GM13976 (cell line): ENCODE measurements around the gene ADAMTSL5.

ENCODE experiments used
- DNase-seq: peaks from one replicate; pipeline ENCODE4 v3.0.0; 2012; ENCODE audit warnings: low spot score
- CTCF ChIP-seq: IDR thresholded peaks from 2 replicates; pipeline ENCODE4 v1.5.1; 2012; ENCODE audit warnings: borderline replicate concordance, mild to moderate bottlenecking; ENCODE audit not compliant: insufficient read depth; ENCODE audit errors: extremely low read depth, missing control alignments, control extremely low read depth
- in situ Hi-C: fragments of 300-500 bp; cut with MboI; formaldehyde crosslinking; loops from one replicate; pipeline ENCODE4 v1.12.0; 2022; ENCODE audit warnings: low sequenced_read_pairs, mixed read lengths, inconsistent platforms; ENCODE audit not compliant: unreplicated experiment

The ADAMTSL5 gene

GRCh38 chr19:1461862-1462261 lies 51.0 kb downstream of the ADAMTSL5 start:
- no peak for TF ChIP-seq CTCF
- in situ Hi-C loops, result no loop called here
- no peak for DNase-seq

GRCh38 chr19:1460033-1460995 lies 52.5 kb downstream of the ADAMTSL5 start:
- DNase-seq, result no peak
- TF ChIP-seq CTCF, result no peak
- in situ Hi-C loops, result no loop called here

GRCh38 chr19:1459479-1459878 lies 53.3 kb downstream of the ADAMTSL5 start:
- in situ Hi-C loops, result no loop called here
- DNase-seq, result no peak
- TF ChIP-seq CTCF, result no peak

GRCh38 chr19:1457892-1458291 lies 54.9 kb downstream of the ADAMTSL5 start:
- TF ChIP-seq CTCF, result no peak
- in situ Hi-C loops, result no loop called here

GRCh38 chr19:1457031-1457739 lies 55.6 kb downstream of the ADAMTSL5 start:
- no peak for DNase-seq
- TF ChIP-seq CTCF, result no peak
- in situ Hi-C loops, result no loop called here

More at GRCh38 chr19:1457892-1458291, 54.9 kb downstream of the ADAMTSL5 start:
- no peak for DNase-seq

GRCh38 chr19:1456121-1456900 lies 56.5 kb downstream of the ADAMTSL5 start:
- in situ Hi-C loops, result no loop called here

More at GRCh38 chr19:1456121-1456900, 56.5 kb downstream of the ADAMTSL5 start:
- DNase-seq, result no peak
- no peak for TF ChIP-seq CTCF
